ENCODE measurements around the gene NFIB.

Gene NFIB

DNA sequence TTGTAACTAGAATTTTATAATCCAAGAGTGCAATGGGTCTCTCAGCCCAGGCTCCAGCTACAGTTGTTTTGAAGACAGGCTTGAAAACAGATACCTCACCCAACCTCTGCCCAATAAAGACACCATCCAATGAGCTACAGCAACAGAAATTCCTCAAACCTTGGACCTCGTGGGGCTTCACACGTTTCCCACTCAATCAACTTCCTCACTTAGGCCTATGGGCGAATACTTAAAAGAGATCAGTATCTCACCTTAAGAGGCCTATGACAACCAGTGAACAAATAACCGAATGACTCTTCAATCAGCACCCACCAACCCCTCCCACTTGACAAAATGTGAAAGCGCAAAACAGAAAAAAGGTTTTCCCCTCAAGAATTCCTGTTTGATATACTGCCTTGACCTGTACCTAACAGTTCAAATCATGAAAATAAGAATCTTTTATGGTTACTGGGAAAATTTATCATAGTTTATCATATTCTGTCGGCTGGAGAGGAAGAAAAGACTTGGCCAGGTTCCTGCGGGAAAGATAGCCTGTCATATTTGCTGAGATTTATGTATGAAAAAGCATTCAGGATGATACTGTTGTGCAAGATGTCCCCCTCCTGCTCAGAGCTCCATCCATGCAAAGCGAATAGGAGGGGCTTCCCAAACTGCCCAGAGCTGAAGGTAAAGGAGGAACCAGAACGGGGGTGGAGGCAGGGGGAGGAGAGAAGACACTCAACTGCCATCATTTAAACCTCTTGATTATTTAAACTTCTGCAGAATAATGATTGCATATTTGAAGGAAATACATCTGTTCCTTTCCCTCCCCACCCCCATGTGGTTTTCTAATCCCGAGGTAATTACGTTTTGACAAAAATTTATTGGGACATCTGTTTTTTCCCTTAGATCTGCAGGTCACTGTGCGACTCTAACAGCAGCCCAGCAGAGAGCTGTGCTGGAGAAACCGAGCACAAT lies 256.3 kb downstream of the NFIB start:
- H3K9me3 ChIP-seq (ENCODE audit: control insufficient read depth in 2 of 2, low read length in 2 of 2), result no peaks in the 10 kb centered on the region
- no peaks in the 10 kb centered on the region for H3K4me1 ChIP-seq (ENCODE audit: control insufficient read depth, insufficient read depth, low read length)
- no peak overlapping the region for H3K9ac ChIP-seq (ENCODE audit: low read length in 2 of 2)
- no peak overlapping the region for H3K27ac ChIP-seq (ENCODE audit: low read length)
- H3K27me3 ChIP-seq (ENCODE audit: control insufficient read depth in 1 of 2, insufficient read depth in 2 of 2, low read length in 2 of 2), result no peaks in the 10 kb centered on the region
- H3K4me3 ChIP-seq (ENCODE audit: low read length in 2 of 2), result no peak overlapping the region
- H3K36me3 ChIP-seq (ENCODE audit: control insufficient read depth in 2 of 2, insufficient read depth in 2 of 2, low read length in 2 of 2), result no peaks in the 10 kb centered on the region

DNA sequence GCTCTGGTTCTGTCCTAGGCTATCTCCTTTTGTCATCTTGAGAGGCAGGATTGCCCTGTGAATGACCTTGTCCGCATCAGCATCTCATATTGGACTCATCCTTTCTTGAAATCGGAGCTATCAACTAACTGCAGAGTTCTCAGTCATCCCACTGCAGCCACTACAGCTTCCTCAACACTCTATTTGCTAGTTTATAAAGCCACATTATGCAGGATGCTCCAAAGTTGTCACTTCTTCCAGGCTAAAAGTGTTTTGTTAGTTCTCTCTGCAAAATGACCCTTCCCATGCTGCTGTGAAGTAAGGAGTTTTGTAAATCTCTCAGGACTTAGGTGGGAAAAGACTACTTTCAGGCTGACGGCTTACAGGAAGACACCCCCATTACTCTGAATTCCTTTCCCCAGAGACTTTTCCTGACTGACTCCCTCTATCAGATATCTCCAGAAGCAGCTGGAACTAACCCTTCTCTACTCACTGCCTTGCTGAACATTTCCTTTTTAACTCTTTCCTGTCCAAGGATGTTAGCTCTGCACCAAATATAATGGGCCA lies 257.6 kb downstream of the NFIB start:
- H3K27ac ChIP-seq (ENCODE audit: low read length), result no peak overlapping the region

DNA sequence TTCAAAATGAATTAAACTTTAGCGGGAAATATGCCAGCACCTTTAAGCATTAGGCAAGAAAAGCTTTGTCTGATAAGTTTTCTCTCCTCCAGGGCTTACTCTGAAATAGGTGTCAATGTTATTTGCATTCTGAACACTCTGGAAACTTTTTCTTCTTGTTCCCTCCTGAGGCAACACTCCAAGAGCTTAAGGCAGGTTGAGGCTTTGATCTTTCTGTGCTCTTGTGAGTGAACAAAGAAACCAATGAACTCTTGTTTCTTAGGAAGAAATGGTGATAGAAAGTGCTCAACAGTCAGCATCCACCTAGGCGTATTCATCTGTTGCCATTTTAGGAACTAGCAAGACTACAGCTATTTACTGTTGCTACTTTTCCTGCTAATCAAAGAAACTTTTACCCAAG lies 259.8 kb downstream of the NFIB start:
- Histone ChIP-seq H3K36me3 (ENCODE audit: control insufficient read depth in 2 of 2, insufficient read depth in 2 of 2, low read length in 2 of 2) (no peaks in the 10 kb centered on the region), H3K9ac (ENCODE audit: low read length in 2 of 2) (no peak overlapping the region), H3K27me3 (ENCODE audit: control insufficient read depth in 1 of 2, insufficient read depth in 2 of 2, low read length in 2 of 2) (no peaks in the 10 kb centered on the region), H3K27ac (ENCODE audit: low read length) (no peak overlapping the region), H3K4me3 (ENCODE audit: low read length in 2 of 2) (no peak overlapping the region), H3K9me3 (ENCODE audit: control insufficient read depth in 2 of 2, low read length in 2 of 2) (no peaks in the 10 kb centered on the region), H3K4me1 (ENCODE audit: control insufficient read depth, insufficient read depth, low read length) (no peaks in the 10 kb centered on the region)

More for the DNA sequence above, 257.6 kb downstream of the NFIB start:
- H3K4me1 ChIP-seq (ENCODE audit: control insufficient read depth, insufficient read depth, low read length), result no peaks in the 10 kb centered on the region
- H3K9me3 ChIP-seq (ENCODE audit: control insufficient read depth in 2 of 2, low read length in 2 of 2), result no peaks in the 10 kb centered on the region
- no peak overlapping the region for H3K9ac ChIP-seq (ENCODE audit: low read length in 2 of 2)
- no peaks in the 10 kb centered on the region for H3K36me3 ChIP-seq (ENCODE audit: control insufficient read depth in 2 of 2, insufficient read depth in 2 of 2, low read length in 2 of 2)
- H3K27me3 ChIP-seq (ENCODE audit: control insufficient read depth in 1 of 2, insufficient read depth in 2 of 2, low read length in 2 of 2), result no peaks in the 10 kb centered on the region
- no peak overlapping the region for H3K4me3 ChIP-seq (ENCODE audit: low read length in 2 of 2)

DNA sequence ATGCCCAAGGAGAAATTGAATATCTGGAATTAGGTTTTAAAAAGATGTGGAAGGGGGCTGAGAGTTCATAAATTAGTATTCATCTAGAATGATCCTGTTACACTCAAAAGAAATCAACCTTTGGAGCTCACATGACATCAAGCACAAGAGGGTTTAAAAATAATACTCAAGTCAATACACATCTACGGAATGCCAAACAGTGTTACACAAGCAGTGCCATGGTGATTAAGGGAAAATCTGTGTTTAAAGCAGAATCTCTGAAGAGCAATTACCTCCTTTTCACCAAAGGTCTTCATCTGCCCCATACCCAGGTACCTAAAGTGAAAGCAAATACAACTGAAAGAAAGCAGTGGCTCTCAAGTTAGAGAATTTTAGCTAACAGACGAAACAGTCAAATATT lies 261.6 kb downstream of the NFIB start:
- H3K4me3 ChIP-seq (ENCODE audit: low read length in 2 of 2), result no peak overlapping the region
- no peak overlapping the region for H3K9ac ChIP-seq (ENCODE audit: low read length in 2 of 2)
- H3K27me3 ChIP-seq (ENCODE audit: control insufficient read depth in 1 of 2, insufficient read depth in 2 of 2, low read length in 2 of 2), result no peaks in the 10 kb centered on the region
- no peaks in the 10 kb centered on the region for H3K36me3 ChIP-seq (ENCODE audit: control insufficient read depth in 2 of 2, insufficient read depth in 2 of 2, low read length in 2 of 2)
- no peaks in the 10 kb centered on the region for H3K4me1 ChIP-seq (ENCODE audit: control insufficient read depth, insufficient read depth, low read length)
- H3K9me3 ChIP-seq (ENCODE audit: control insufficient read depth in 2 of 2, low read length in 2 of 2), result no peaks in the 10 kb centered on the region
- H3K27ac ChIP-seq (ENCODE audit: low read length), result no peak overlapping the region

DNA sequence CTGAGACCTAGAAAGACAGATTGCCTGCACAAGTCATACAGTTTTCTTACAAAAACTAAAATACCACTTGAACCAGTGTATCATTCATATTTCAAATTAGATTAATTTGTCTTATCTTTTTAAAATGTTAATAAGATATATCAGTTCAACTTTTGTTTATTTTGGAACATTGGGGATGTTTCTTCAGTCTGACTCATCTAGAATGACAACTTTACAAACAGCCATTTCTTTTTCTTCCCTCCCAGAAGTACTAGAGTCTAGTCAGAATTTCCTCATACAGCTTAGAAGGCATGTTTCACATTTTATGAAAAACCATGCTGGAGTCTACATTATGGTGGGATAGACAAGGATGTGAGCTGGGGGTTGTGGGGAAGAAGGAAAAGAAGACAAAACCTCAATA lies 262.5 kb downstream of the NFIB start:
- Histone ChIP-seq H3K9ac (ENCODE audit: low read length in 2 of 2) (no peak overlapping the region), H3K36me3 (ENCODE audit: control insufficient read depth in 2 of 2, insufficient read depth in 2 of 2, low read length in 2 of 2) (no peaks in the 10 kb centered on the region), H3K27me3 (ENCODE audit: control insufficient read depth in 1 of 2, insufficient read depth in 2 of 2, low read length in 2 of 2) (no peaks in the 10 kb centered on the region), H3K9me3 (ENCODE audit: control insufficient read depth in 2 of 2, low read length in 2 of 2) (no peaks in the 10 kb centered on the region), H3K4me1 (ENCODE audit: control insufficient read depth, insufficient read depth, low read length) (no peaks in the 10 kb centered on the region), H3K27ac (ENCODE audit: low read length) (no peak overlapping the region), H3K4me3 (ENCODE audit: low read length in 2 of 2) (no peak overlapping the region)

DNA sequence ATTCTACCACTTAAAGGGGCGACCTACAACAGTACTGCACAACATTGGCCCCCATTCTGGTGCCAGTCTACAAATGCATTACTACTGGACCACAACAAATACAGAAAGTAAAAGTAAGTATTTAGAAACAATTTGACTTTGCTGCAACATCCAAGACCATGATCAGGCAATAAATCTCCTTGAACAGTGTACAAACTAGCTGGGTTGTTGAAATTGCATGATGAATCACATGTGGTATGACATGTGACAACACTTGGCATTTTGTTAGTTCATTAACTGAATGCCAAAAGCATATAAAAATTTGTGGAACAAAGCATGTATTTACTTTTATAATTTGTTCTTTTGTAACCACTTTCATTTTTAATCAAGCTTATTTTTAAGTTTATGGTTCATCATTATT lies 270.5 kb downstream of the NFIB start:
- Histone ChIP-seq H3K4me3 (ENCODE audit: low read length in 2 of 2) (no peak overlapping the region), H3K27me3 (ENCODE audit: control insufficient read depth in 1 of 2, insufficient read depth in 2 of 2, low read length in 2 of 2) (no peaks in the 10 kb centered on the region), H3K4me1 (ENCODE audit: control insufficient read depth, insufficient read depth, low read length) (no peaks in the 10 kb centered on the region), H3K27ac (ENCODE audit: low read length) (no peak overlapping the region), H3K9ac (ENCODE audit: low read length in 2 of 2) (no peak overlapping the region), H3K36me3 (ENCODE audit: control insufficient read depth in 2 of 2, insufficient read depth in 2 of 2, low read length in 2 of 2) (no peaks in the 10 kb centered on the region), H3K9me3 (ENCODE audit: control insufficient read depth in 2 of 2, low read length in 2 of 2) (no peaks in the 10 kb centered on the region)

DNA sequence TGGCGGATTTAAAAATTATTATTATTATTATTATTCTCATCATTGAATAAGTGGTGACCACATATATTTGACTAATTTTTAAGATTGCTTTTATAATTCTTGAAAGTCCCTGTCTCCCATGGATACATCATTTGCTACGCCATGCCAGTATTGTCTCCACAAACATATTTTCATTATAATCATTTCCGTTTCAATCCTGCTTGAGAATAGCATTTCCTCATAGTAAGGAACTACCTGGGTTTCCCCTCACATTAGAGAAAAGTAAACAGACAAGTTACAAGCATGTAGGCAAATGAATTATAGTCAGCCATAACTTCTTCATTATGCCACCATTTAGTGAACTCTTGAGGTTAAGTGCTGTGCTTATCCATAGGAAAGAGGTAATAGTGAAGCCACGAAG lies 276.6 kb downstream of the NFIB start:
- Histone ChIP-seq H3K9ac (ENCODE audit: low read length in 2 of 2) (no peak overlapping the region), H3K27me3 (ENCODE audit: control insufficient read depth in 1 of 2, insufficient read depth in 2 of 2, low read length in 2 of 2) (no peaks in the 10 kb centered on the region), H3K4me3 (ENCODE audit: low read length in 2 of 2) (no peak overlapping the region), H3K9me3 (ENCODE audit: control insufficient read depth in 2 of 2, low read length in 2 of 2) (no peaks in the 10 kb centered on the region), H3K36me3 (ENCODE audit: control insufficient read depth in 2 of 2, insufficient read depth in 2 of 2, low read length in 2 of 2) (no peaks in the 10 kb centered on the region), H3K27ac (ENCODE audit: low read length) (no peak overlapping the region), H3K4me1 (ENCODE audit: control insufficient read depth, insufficient read depth, low read length) (peaks cover under 1% of the 10 kb centered on the region)

DNA sequence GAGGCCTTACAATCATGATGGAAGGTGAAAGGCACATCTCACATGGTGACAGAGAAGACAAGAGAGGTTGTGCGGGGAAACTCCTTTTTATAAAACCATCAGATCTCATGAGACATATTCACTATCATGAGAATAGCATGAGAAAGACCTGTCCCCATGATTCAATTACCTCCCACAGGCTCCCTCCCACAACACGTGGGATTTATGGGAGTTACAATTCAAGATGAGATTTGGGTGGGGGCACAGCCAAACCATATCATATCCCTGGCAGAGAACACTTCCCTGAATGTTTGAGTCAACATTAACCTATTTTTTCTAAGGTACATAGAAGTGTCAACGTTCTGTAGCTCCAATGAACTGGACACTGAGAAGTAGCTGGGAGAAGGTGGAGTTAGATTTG lies 280.9 kb downstream of the NFIB start:
- H3K4me1 ChIP-seq (ENCODE audit: control insufficient read depth, insufficient read depth, low read length), result peaks cover 21% of the 10 kb centered on the region
- no peaks in the 10 kb centered on the region for H3K9me3 ChIP-seq (ENCODE audit: control insufficient read depth in 2 of 2, low read length in 2 of 2)
- no peaks in the 10 kb centered on the region for H3K36me3 ChIP-seq (ENCODE audit: control insufficient read depth in 2 of 2, insufficient read depth in 2 of 2, low read length in 2 of 2)
- H3K9ac ChIP-seq (ENCODE audit: low read length in 2 of 2), result no peak overlapping the region
- no peak overlapping the region for H3K27ac ChIP-seq (ENCODE audit: low read length)
- H3K27me3 ChIP-seq (ENCODE audit: control insufficient read depth in 1 of 2, insufficient read depth in 2 of 2, low read length in 2 of 2), result no peaks in the 10 kb centered on the region
- H3K4me3 ChIP-seq (ENCODE audit: low read length in 2 of 2), result no peak overlapping the region
